Keratinocyte (primary cell): ENCODE results near the gene CTXND1. TPM values are rescaled to one million over a fixed set of nuclear protein-coding genes. Genes with fewer than 3 reads are reported as not detected.

Source experiments
- DNase-seq: peaks from one replicate; pipeline ENCODE4 v3.0.0-alpha.2; 2011; ENCODE audit warnings: low read depth, missing footprints, low spot score
- FAIRE-seq: peaks from 2 replicates; lab custom pipeline; 2011; peaks lifted over from hg19 to GRCh38; lab: Jason Lieb, UNC
- H2AFZ ChIP-seq: 2 replicates; pipeline ENCODE4 v1.6.0; 2012; ENCODE audit warnings: low read length, control low read depth, inconsistent platforms; ENCODE audit not compliant: control insufficient read depth
- H3K27ac ChIP-seq: 2 replicates; pipeline ENCODE4 v1.5.1; 2011; ENCODE audit warnings: low read length; ENCODE audit not compliant: control insufficient read depth, insufficient read depth
- H3K27me3 ChIP-seq: 3 replicates; pipeline ENCODE4 v1.6.0; 2011; ENCODE audit warnings: low read length; ENCODE audit not compliant: control insufficient read depth, insufficient read depth; ENCODE audit errors: extremely low read depth
- H3K36me3 ChIP-seq, 2 experiments: 2 replicates in 1 of 2; 3 replicates in 1 of 2; pipeline ENCODE4 v1.5.1; 2011; ENCODE audit warnings: low read length in 2 of 2, mild to moderate bottlenecking in 1 of 2; ENCODE audit not compliant: control insufficient read depth in 2 of 2, insufficient read depth in 2 of 2; ENCODE audit errors: extremely low read depth in 1 of 2
- H3K4me1 ChIP-seq: 3 replicates; pipeline ENCODE4 v1.5.1; 2011; ENCODE audit warnings: low read length; ENCODE audit not compliant: control insufficient read depth, insufficient read depth; ENCODE audit errors: extremely low read depth
- H3K4me2 ChIP-seq: 3 replicates; pipeline ENCODE4 v1.6.0; 2011; ENCODE audit warnings: low read depth, low read length; ENCODE audit not compliant: control insufficient read depth, insufficient read depth; ENCODE audit errors: extremely low read depth
- H3K4me3 ChIP-seq, 3 experiments: fragments of 200-600 bp in 1 of 3; sonication (generic) in 1 of 3; 2 replicates in 2 of 3; 3 replicates in 1 of 3; pipeline ENCODE4 v1.5.1; 2011 to 2016; ENCODE audit warnings: low read length in 3 of 3, mild to moderate bottlenecking in 3 of 3, control low read depth in 2 of 3, inconsistent platforms in 1 of 3, low read depth in 1 of 3, mixed read lengths in 1 of 3, mixed run types in 1 of 3, moderate library complexity in 1 of 3; ENCODE audit not compliant: control insufficient read depth in 2 of 3, insufficient read depth in 2 of 3; ENCODE audit errors: extremely low read depth in 1 of 3
- H3K79me2 ChIP-seq: 2 replicates; pipeline ENCODE4 v1.6.0; 2012; ENCODE audit warnings: low read length; ENCODE audit not compliant: control insufficient read depth, insufficient read depth
- H3K9ac ChIP-seq: 3 replicates; pipeline ENCODE4 v1.6.0; 2011; ENCODE audit warnings: low read length; ENCODE audit not compliant: control insufficient read depth, insufficient read depth; ENCODE audit errors: extremely low read depth
- H3K9me1 ChIP-seq: 3 replicates; pipeline ENCODE4 v1.6.0; 2011; ENCODE audit warnings: low read length; ENCODE audit not compliant: control insufficient read depth, insufficient read depth; ENCODE audit errors: extremely low read depth
- H3K9me3 ChIP-seq: 2 replicates; pipeline ENCODE4 v1.5.1; 2012; ENCODE audit warnings: low read depth, low read length; ENCODE audit not compliant: control insufficient read depth
- H4K20me1 ChIP-seq: 3 replicates; pipeline ENCODE4 v1.6.0; 2011; ENCODE audit warnings: low read length; ENCODE audit not compliant: control insufficient read depth, insufficient read depth; ENCODE audit errors: extremely low read depth
- CTCF ChIP-seq, 3 experiments: IDR thresholded peaks in 1 of 3; conservative IDR thresholded peaks in 1 of 3; optimal IDR thresholded peaks in 1 of 3; 2 replicates in 2 of 3; 3 replicates in 1 of 3; pipeline versions ENCODE3 to v1.5.1; 2011; ENCODE audit warnings: low read length in 3 of 3, mild to moderate bottlenecking in 3 of 3, moderate library complexity in 2 of 3, control low read depth in 1 of 3, inconsistent platforms in 1 of 3; ENCODE audit not compliant: insufficient read depth in 2 of 3; ENCODE audit errors: extremely low read depth in 1 of 3
- EZH2 ChIP-seq: IDR thresholded peaks from one replicate; pipeline ENCODE4 v1.6.1; 2012; ENCODE audit warnings: inconsistent platforms, mild to moderate bottlenecking, low read length, moderate library complexity
- dilution Hi-C: fragments of 300-500 bp; cut with MboI; formaldehyde crosslinking; loops from one replicate; pipeline ENCODE4 v1.7.0; 2020; ENCODE audit warnings: low sequenced_read_pairs; ENCODE audit not compliant: extremely low pct_ligation_motif_present
- polyA plus RNA-seq, 5 experiments: library from polyadenylated mRNA; depleted of rRNA in 3 of 5; stranded (reverse) in 3 of 5; stranded (forward) in 1 of 5; unstranded in 1 of 5; fragments of >200 nt; gene quantifications; 1 replicate in 1 of 5; 2 replicates in 3 of 5; 3 replicates in 1 of 5; pipeline versions ENCODE4 v1.2.1 to v1.2.3, GENCODE V29; 2011 to 2012; ENCODE audit warnings: missing spikeins in 2 of 5, low read depth in 1 of 5, low replicate concordance in 1 of 5

CTXND1 gene
- polyA plus RNA-seq, 1 donor (not counting 4 experiments of a cell fraction or from before 2014, with no cell fraction given) = not detected

GRCh38 chr15:80267658-80268057 is 15.6 kb upstream of the CTXND1 start:
- H3K27me3 ChIP-seq = no peaks in the 10 kb centered on the region
- no peak for TF ChIP-seq CTCF (optimal IDR thresholded peaks at IDR 0.05 in 1 of 3, IDR thresholded peaks at IDR 0.05 in 1 of 3, conservative IDR thresholded peaks at IDR 0.05 in 1 of 3; ENCODE audit: extremely low read depth in 1 of 3, insufficient read depth in 2 of 3, low read length in 3 of 3)
- TF ChIP-seq EZH2 = no peak
- dilution Hi-C loops = no loop called here

GRCh38 chr15:80266745-80267144 is 14.7 kb upstream of the CTXND1 start:
- Histone ChIP-seq H3K4me1 (no peaks in the 10 kb centered on the region), H3K36me3 (no peaks in the 10 kb centered on the region), H4K20me1 (no peaks in the 10 kb centered on the region), H2AFZ (no peak overlapping the region), H3K27me3 (no peaks in the 10 kb centered on the region), H3K9me3 (no peaks in the 10 kb centered on the region), H3K9me1 (no peaks in the 10 kb centered on the region), H3K79me2 (no peaks in the 10 kb centered on the region), H3K9ac (no peak overlapping the region), H3K4me3 (no peak overlapping the region), H3K4me2 (no peak overlapping the region), H3K27ac (no peak overlapping the region)
- dilution Hi-C loops = no loop called here
- TF ChIP-seq CTCF (optimal IDR thresholded peaks at IDR 0.05 in 1 of 3, IDR thresholded peaks at IDR 0.05 in 1 of 3, conservative IDR thresholded peaks at IDR 0.05 in 1 of 3; ENCODE audit: extremely low read depth in 1 of 3, insufficient read depth in 2 of 3, low read length in 3 of 3) = no peak
- no peak for TF ChIP-seq EZH2
- DNase-seq (no peak), FAIRE-seq (no peak)

More at GRCh38 chr15:80267658-80268057, 15.6 kb upstream of the CTXND1 start:
- Histone ChIP-seq H3K36me3 (no peaks in the 10 kb centered on the region), H2AFZ (no peak overlapping the region), H3K9me3 (no peaks in the 10 kb centered on the region), H3K4me1 (no peaks in the 10 kb centered on the region), H3K79me2 (no peaks in the 10 kb centered on the region), H3K4me3 (no peak overlapping the region), H4K20me1 (no peaks in the 10 kb centered on the region), H3K9me1 (no peaks in the 10 kb centered on the region), H3K4me2 (no peak overlapping the region), H3K27ac (no peak overlapping the region), H3K9ac (no peak overlapping the region)
- DNase-seq = no peak
- FAIRE-seq = no peak
